Parathyroid adenoma (tissue), 2 donors: ENCODE measurements around the gene SMARCC2.

Experiments
- H2AFZ ChIP-seq: fragments of 300-600 bp; sonication (generic); one replicate; pipeline ENCODE4 v1.7.0; 2017; ENCODE audit warnings: antibody characterized with exemption, mild to moderate bottlenecking
- H3K27ac ChIP-seq: fragments of 300-600 bp; sonication (generic); one replicate; pipeline ENCODE4 v1.7.0; 2017
- H3K27me3 ChIP-seq: fragments of 300-600 bp; sonication (generic); one replicate; pipeline ENCODE4 v1.7.0; 2017; ENCODE audit warnings: low read length; ENCODE audit not compliant: control insufficient read depth, insufficient read depth
- H3K36me3 ChIP-seq: fragments of 300-600 bp; sonication (generic); one replicate; pipeline ENCODE4 v1.7.0; 2017; ENCODE audit warnings: low read length; ENCODE audit not compliant: control insufficient read depth, insufficient read depth
- H3K4me1 ChIP-seq: fragments of 300-600 bp; sonication (generic); one replicate; pipeline ENCODE4 v1.7.0; 2017; ENCODE audit warnings: control low read depth
- H3K4me2 ChIP-seq: fragments of 300-600 bp; sonication (generic); one replicate; pipeline ENCODE4 v1.7.0; 2017; ENCODE audit warnings: low read length
- H3K4me3 ChIP-seq: fragments of 300-600 bp; sonication (generic); one replicate; pipeline ENCODE4 v1.7.0; 2017; ENCODE audit warnings: low read depth, low read length
- H3K79me2 ChIP-seq: fragments of 300-600 bp; sonication (generic); one replicate; pipeline ENCODE4 v1.7.0; 2017; ENCODE audit warnings: control low read depth
- H3K9ac ChIP-seq: fragments of 300-600 bp; sonication (generic); one replicate; pipeline ENCODE4 v1.7.0; 2017; ENCODE audit warnings: mild to moderate bottlenecking
- H3K9me3 ChIP-seq: fragments of 300-600 bp; sonication (generic); one replicate; pipeline ENCODE4 v1.7.0; 2017; ENCODE audit warnings: low read length; ENCODE audit not compliant: control insufficient read depth
- TF ChIP-seq, protein P1 (sequence below): fragments of 300-600 bp; sonication (generic); IDR thresholded peaks from one replicate; pipeline ENCODE4 v1.7.0; 2017; ENCODE audit warnings: antibody characterized with exemption, mild to moderate bottlenecking
- donor health status: primary hyperparathyroidism.

The SMARCC2 gene

DNA sequence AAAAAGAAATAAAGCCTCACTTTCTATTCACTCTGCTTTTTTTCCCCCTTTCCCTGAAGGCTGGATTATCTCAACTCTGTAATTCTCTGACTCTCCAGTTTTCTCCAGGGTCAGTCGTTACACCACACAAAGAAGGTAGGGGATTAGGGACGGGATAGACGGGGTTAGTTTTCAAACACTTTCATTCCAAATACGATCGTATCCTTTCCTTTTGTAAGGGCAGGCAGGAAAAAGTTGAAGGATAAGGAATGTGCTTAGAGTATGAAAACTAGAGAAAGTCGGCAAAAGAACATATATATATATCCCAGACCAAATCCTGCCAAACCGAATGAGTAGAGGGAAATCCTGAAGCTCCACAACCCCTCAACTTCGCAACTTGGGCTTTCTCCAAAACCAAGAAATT, 61.8 kb downstream of the SMARCC2 start:
- H3K4me2 ChIP-seq: peak overlapping the region; percentile 90
- no peaks in the 10 kb centered on the region for H3K79me2 ChIP-seq
- H3K4me3 ChIP-seq: peak overlapping the region; percentile 82
- TF ChIP-seq, protein P1, sequence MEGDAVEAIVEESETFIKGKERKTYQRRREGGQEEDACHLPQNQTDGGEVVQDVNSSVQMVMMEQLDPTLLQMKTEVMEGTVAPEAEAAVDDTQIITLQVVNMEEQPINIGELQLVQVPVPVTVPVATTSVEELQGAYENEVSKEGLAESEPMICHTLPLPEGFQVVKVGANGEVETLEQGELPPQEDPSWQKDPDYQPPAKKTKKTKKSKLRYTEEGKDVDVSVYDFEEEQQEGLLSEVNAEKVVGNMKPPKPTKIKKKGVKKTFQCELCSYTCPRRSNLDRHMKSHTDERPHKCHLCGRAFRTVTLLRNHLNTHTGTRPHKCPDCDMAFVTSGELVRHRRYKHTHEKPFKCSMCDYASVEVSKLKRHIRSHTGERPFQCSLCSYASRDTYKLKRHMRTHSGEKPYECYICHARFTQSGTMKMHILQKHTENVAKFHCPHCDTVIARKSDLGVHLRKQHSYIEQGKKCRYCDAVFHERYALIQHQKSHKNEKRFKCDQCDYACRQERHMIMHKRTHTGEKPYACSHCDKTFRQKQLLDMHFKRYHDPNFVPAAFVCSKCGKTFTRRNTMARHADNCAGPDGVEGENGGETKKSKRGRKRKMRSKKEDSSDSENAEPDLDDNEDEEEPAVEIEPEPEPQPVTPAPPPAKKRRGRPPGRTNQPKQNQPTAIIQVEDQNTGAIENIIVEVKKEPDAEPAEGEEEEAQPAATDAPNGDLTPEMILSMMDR: no peak
- H3K27me3 ChIP-seq: no peaks in the 10 kb centered on the region
- H3K27ac ChIP-seq: peak overlapping the region; percentile 55
- no peak overlapping the region for H3K9ac ChIP-seq
- no peaks in the 10 kb centered on the region for H3K9me3 ChIP-seq
- H3K4me1 ChIP-seq: peaks cover 17% of the 10 kb centered on the region
- H2AFZ ChIP-seq: no peak overlapping the region
- no peaks in the 10 kb centered on the region for H3K36me3 ChIP-seq

DNA sequence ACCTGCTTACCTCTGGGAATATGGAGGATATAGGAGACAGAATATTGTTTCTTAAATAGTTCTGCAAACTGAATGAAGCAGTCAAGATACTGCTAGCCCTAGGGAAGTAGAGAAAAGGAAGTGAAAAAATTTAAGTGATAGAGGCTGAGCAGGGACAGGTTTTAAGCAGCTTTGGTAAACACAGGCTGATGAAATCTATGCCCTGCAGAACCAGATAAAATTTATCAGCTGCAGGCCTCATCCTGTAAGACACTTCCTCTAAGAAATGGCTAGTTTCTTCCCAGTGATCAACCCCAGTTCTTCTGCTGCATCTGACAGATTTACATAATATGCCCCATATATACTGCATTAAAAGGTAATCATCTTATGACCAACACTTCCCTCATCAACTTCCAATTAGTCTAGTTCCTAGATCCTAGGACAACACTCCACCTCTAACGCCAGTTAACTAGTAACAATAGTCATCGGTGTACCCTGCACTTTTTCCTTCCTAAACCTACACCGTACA, 62.5 kb downstream of the SMARCC2 start:
- peak overlapping the region; percentile 66 for H2AFZ ChIP-seq
- no peaks in the 10 kb centered on the region for H3K27me3 ChIP-seq
- H3K36me3 ChIP-seq: no peaks in the 10 kb centered on the region
- H3K4me3 ChIP-seq: peak overlapping the region; percentile 22
- peak overlapping the region; percentile 48 for H3K4me2 ChIP-seq
- no peak overlapping the region for H3K9ac ChIP-seq
- H3K9me3 ChIP-seq: no peaks in the 10 kb centered on the region
- TF ChIP-seq, protein P1: no peak
- H3K4me1 ChIP-seq: peaks cover 17% of the 10 kb centered on the region
- H3K79me2 ChIP-seq: no peaks in the 10 kb centered on the region
- peak overlapping the region; percentile 76 for H3K27ac ChIP-seq

DNA sequence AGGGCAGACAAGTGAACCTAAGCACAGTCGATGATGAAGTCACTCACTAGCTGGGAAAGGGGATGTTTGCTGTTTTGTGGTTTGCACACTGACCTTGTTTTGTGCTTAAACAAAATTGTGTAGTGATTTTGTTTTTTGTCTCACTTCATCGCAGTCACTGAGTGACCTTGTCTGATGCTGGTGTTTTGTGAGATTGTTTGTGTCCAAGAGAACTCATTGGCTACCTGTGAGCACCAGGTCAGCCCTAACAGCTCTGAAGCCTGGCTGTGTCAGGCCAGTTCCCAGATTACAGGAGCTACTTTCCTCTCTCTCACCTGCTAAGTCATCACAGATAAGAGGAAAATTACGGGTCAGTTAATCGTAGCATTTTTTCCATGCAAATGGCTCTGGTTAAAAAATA, 65.2 kb downstream of the SMARCC2 start:
- TF ChIP-seq, protein P1: no peak
- no peaks in the 10 kb centered on the region for H3K27me3 ChIP-seq
- no peak overlapping the region for H3K27ac ChIP-seq
- no peaks in the 10 kb centered on the region for H3K9me3 ChIP-seq
- H3K79me2 ChIP-seq: no peaks in the 10 kb centered on the region
- no peaks in the 10 kb centered on the region for H3K36me3 ChIP-seq
- peak overlapping the region; percentile 33 for H3K4me3 ChIP-seq
- H3K9ac ChIP-seq: no peak overlapping the region
- H2AFZ ChIP-seq: no peak overlapping the region
- H3K4me2 ChIP-seq: peak overlapping the region; percentile 9
- peaks cover 18% of the 10 kb centered on the region for H3K4me1 ChIP-seq

DNA sequence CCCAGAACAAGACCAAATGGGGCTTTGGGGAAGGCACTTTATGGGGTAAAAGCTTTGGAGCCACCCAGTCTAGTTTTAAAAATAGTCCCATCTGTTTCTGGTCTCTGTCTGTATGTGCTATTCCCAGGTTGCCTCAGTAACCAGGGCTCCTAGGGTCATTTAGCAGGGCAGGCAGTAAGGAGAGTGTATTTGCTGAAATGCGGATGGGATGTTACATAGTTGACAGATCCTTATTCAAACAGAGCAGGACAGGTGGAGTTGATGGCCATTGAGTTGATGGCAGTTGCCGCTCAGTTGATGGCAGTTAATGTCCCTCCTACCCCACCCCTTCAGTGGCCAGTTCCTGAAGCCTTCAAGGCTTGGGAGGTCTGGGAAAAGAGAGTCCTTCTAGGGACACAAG, 66.6 kb downstream of the SMARCC2 start:
- TF ChIP-seq, protein P1: no peak
- Histone ChIP-seq H3K79me2 (no peaks in the 10 kb centered on the region), H3K4me2 (no peak overlapping the region), H3K36me3 (no peaks in the 10 kb centered on the region), H2AFZ (no peak overlapping the region), H3K27ac (no peak overlapping the region), H3K9ac (no peak overlapping the region), H3K9me3 (no peaks in the 10 kb centered on the region), H3K27me3 (no peaks in the 10 kb centered on the region), H3K4me1 (peaks cover 23% of the 10 kb centered on the region), H3K4me3 (no peak overlapping the region)

DNA sequence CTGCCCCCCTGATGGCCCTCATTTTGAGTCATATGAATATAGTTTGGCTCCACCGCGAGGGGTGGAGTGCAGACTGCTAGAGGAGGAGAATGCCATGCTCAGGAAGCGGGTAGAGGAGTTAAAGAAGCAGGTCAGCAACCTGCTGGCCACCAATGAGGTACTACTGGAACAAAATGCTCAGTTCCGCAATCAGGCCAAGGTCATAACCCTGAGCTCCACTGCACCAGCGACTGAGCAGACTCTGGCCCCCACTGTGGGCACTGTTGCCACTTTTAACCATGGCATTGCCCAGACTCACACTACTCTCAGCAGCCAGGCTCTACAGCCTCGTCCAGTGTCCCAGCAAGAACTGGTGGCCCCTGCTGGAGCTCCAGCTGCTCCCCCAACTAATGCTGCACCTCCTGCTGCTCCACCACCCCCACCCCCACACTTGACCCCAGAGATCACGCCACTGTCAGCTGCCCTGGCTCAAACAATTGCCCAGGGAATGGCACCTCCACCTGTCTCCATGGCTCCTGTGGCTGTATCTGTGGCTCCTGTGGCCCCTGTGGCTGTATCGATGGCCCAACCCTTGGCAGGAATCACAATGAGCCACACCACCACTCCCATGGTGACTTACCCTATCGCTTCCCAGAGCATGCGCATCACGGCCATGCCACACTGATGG, 67.9 kb downstream of the SMARCC2 start:
- Histone ChIP-seq H3K9me3 (no peaks in the 10 kb centered on the region), H3K27ac (no peak overlapping the region), H3K9ac (no peak overlapping the region), H3K4me2 (no peak overlapping the region), H3K36me3 (no peaks in the 10 kb centered on the region), H3K79me2 (peaks cover 2% of the 10 kb centered on the region), H3K4me3 (no peak overlapping the region), H3K27me3 (no peaks in the 10 kb centered on the region), H3K4me1 (peaks cover 12% of the 10 kb centered on the region), H2AFZ (no peak overlapping the region)
- TF ChIP-seq, protein P1: no peak
